Lower lobe of right lung (tissue), 2 donors: Measurements from ENCODE around the gene ARGLU1. TPM values are rescaled to one million over a fixed set of nuclear protein-coding genes. Genes with fewer than 3 reads are reported as not detected.

Experiments
- ATAC-seq, 2 donors: fragments of 200-7000 bp; cut with Tn5 transposase; one replicate each; pipeline ENCODE4 v1.9.1; 2020 to 2022; ENCODE audit warnings: mild to moderate bottlenecking in 2 of 2, moderate library complexity in 2 of 2
- DNase-seq: peaks from one replicate; pipeline ENCODE4 v3.0.0-alpha.2; 2020
- H3K27ac ChIP-seq: fragments of 200-600 bp; one replicate; pipeline ENCODE4 v1.8.0; 2022
- H3K27me3 ChIP-seq: fragments of 200-600 bp; one replicate; pipeline ENCODE4 v1.8.0; 2022; ENCODE audit warnings: low read depth
- H3K36me3 ChIP-seq: fragments of 200-600 bp; one replicate; pipeline ENCODE4 v1.8.0; 2022; ENCODE audit warnings: mild to moderate bottlenecking
- H3K4me1 ChIP-seq: fragments of 200-600 bp; one replicate; pipeline ENCODE4 v1.8.0; 2022
- H3K4me3 ChIP-seq: fragments of 200-600 bp; one replicate; pipeline ENCODE4 v1.8.0; 2022; ENCODE audit warnings: mild to moderate bottlenecking
- H3K9me3 ChIP-seq: fragments of 200-600 bp; one replicate; pipeline ENCODE4 v1.8.0; 2022
- intact Hi-C: fragments of 100-400 bp; cut with DNase I; formaldehyde crosslinking; loops from one replicate; pipeline ENCODE4 v1.11.0; 2022
- total RNA-seq: library from RNA; stranded (reverse); fragmentation: NEBNext Ultra II Directional; extraction: Animal tissue kit (Norgen Biotek cat#: 25700); gene quantifications from one replicate; pipeline ENCODE4 v1.2.1, GENCODE V29; 2021
- TF ChIP-seq, protein P1 (sequence below): fragments of 200-600 bp; IDR thresholded peaks from one replicate; pipeline ENCODE4 v1.8.0; 2022; ENCODE audit warnings: antibody characterized with exemption, mild to moderate bottlenecking
- donor health status: DM: no; HTN: yes; CAD: no; lungs with severe emphysema.

ARGLU1 gene
- total RNA-seq, 1 donor from 2014 or later: 108 TPM

DNA sequence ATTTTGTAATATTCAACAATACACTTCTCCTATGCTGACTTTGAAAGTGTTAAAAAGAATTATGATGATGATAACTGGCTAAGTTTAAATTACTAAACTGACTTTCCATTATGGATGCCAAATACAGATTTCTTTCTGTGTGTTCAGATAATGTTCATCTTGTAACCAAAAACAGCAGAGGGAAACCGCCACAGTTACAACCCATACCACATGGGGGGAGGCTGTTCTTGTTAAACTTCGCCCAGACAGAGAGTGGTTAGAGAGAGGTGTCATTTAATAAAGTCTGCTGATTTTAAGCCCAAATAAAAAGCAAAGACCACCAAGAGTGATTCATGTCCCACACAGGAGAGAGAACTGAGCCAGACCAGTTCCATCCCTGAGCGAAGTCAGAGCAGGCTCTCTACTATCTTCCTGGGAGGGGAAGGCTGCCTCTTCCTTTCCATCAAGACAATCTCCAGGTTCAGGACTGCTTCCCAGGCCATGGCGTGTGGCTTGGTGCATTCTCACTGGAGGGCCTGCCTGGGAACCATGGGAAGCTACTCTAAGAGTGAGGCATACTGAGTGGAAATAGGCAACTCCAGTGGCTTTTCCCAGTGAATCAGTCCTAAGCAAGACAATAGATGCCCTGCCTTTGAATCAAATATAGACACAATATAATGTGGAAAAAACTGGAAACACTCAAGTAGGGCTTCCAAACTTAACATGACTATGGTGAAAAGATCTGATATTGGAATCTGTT, 50.7 kb downstream of the ARGLU1 start:
- TF ChIP-seq, protein P1, sequence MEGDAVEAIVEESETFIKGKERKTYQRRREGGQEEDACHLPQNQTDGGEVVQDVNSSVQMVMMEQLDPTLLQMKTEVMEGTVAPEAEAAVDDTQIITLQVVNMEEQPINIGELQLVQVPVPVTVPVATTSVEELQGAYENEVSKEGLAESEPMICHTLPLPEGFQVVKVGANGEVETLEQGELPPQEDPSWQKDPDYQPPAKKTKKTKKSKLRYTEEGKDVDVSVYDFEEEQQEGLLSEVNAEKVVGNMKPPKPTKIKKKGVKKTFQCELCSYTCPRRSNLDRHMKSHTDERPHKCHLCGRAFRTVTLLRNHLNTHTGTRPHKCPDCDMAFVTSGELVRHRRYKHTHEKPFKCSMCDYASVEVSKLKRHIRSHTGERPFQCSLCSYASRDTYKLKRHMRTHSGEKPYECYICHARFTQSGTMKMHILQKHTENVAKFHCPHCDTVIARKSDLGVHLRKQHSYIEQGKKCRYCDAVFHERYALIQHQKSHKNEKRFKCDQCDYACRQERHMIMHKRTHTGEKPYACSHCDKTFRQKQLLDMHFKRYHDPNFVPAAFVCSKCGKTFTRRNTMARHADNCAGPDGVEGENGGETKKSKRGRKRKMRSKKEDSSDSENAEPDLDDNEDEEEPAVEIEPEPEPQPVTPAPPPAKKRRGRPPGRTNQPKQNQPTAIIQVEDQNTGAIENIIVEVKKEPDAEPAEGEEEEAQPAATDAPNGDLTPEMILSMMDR: no peak
- H3K9me3 ChIP-seq: no peaks in the 10 kb centered on the region
- H3K36me3 ChIP-seq: no peaks in the 10 kb centered on the region
- DNase-seq (no peak), ATAC-seq (no peak)
- H3K27me3 ChIP-seq: no peaks in the 10 kb centered on the region
- no peak overlapping the region for H3K27ac ChIP-seq
- intact Hi-C loops: no loop called here
- H3K4me1 ChIP-seq: peaks cover 22% of the 10 kb centered on the region
- H3K4me3 ChIP-seq: no peak overlapping the region

DNA sequence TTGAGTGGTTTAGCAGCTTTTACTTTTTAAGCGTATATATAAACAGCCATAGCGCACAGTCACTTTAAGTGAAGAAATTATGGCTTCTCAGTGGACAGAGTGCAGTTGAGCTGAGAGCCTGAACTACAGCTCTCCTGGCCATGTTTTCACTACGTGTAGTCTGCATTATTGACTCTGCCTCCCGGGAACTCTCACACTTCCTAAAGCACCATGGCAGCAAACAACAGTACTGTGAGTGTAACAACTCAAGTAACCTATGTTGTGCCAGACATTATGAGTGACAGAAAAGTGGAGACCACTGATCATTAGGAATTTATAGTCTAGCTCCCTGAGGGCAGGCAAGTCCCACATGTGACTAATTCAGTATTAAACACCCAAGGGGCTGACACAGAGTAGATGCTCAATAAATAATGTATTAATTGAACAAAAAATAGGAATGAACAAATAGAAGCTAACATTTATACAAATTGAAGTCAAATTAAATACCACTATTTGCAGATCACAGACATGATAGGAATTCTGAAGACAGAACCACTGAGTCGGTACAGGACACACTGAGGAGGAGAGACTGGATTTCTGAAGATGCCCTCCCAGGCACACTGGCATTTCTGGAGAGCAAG, 52.2 kb downstream of the ARGLU1 start:
- TF ChIP-seq, protein P1: no peak

DNA sequence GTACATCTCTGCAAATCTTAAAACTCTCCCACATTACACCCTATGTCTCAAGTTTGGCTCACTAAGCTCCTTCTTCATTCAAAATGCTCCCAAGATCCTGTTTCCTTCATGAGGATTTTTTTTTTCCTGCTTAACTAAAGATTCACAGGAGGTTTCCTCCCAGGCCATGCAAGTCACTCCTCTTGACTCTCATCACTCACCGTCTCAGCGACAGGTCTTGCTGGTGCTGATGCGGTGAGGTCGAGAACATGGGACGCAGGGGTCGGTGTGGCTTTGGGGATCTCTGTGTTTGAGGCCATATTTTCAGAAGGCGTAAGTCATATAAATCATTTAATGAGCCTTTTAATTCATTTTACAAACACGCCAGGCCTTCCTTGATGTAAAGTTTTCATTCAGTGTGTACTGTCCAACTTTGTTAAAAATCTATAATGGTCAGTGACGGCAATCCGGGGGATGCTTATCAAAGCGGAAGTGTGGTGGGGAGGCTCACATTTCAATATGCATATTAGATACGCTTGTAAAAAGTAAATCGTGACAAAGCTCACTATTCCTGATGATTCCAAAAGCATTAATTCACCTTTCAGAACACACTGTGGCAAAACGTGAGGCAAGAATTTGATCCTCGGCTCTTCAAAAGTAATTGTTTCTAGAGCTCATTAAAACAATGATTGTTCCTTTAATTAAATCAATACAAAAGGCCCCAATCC, 52.9 kb downstream of the ARGLU1 start:
- TF ChIP-seq, protein P1: no peak
- no peaks in the 10 kb centered on the region for H3K9me3 ChIP-seq
- H3K4me3 ChIP-seq: no peak overlapping the region
- peaks cover 5% of the 10 kb centered on the region for H3K4me1 ChIP-seq
- no peak for ATAC-seq
- intact Hi-C loops: no loop called here
- no peak overlapping the region for H3K27ac ChIP-seq
- no peaks in the 10 kb centered on the region for H3K36me3 ChIP-seq
- no peaks in the 10 kb centered on the region for H3K27me3 ChIP-seq
- no peak for DNase-seq

More for the DNA sequence above, 52.2 kb downstream of the ARGLU1 start:
- Histone ChIP-seq H3K27me3 (no peaks in the 10 kb centered on the region), H3K27ac (no peak overlapping the region), H3K9me3 (no peaks in the 10 kb centered on the region), H3K4me3 (no peak overlapping the region), H3K4me1 (peaks cover 12% of the 10 kb centered on the region), H3K36me3 (no peaks in the 10 kb centered on the region)
- ATAC-seq: peak; percentile 59 to 64
- DNase-seq: no peak
- intact Hi-C loops: no loop called here

DNA sequence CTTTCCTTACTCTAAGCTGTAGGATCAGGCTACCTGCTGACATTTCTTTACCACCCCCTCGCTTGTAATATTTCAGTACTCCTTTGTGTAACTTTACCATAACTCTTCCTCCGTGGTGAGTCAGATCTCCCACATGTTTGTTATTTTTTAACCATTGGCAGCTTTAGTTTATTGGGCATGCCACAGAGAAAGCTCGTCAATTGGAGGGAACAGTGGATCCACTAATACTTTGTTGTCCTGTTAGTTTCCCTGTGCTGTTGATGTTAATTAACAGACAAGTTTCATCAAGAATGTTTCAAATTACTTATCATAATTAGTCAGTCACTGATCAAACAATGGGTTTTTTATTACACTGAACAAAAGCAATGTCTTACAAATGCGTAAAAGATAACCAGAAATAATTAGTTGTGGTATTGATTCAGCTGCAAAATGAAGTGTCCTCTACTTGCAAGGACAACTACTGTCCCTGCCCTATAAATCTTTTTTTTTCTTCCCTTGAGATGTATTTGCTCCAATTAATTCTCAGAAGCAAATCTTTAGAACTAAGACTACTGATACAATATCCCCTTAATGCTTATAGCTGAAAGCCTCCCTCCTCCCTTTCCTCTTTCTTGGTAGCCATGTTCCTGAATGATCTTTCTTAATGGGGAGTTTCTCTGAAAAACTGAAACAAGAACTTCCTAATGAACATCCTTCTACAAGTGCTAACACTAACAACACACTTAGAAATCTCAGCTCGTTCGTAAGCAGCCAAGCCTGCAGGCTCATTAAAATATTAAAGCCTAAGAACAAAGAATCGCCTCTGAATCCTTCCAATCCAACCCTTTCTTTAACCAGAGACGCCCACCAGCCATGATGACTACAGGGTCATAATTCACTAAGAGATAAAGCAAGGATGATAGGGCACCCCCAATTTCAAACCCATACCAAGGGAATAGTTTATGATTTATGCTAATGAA, 54.6 kb downstream of the ARGLU1 start:
- Histone ChIP-seq H3K4me3 (no peak overlapping the region), H3K27ac (no peak overlapping the region), H3K27me3 (no peaks in the 10 kb centered on the region), H3K9me3 (no peaks in the 10 kb centered on the region), H3K4me1 (no peaks in the 10 kb centered on the region), H3K36me3 (no peaks in the 10 kb centered on the region)
- TF ChIP-seq, protein P1: no peak
- ATAC-seq (no peak), DNase-seq (no peak)
- intact Hi-C loops: no loop called here
